Inferior parietal cortex (tissue), 1 donor: ENCODE measurements around the gene DOCK4.

ENCODE experiments used
- DNase-seq: peaks from one replicate; pipeline ENCODE4 v3.0.0-alpha.2; 2016; ENCODE audit errors: extremely low spot score

DOCK4 gene

DNA sequence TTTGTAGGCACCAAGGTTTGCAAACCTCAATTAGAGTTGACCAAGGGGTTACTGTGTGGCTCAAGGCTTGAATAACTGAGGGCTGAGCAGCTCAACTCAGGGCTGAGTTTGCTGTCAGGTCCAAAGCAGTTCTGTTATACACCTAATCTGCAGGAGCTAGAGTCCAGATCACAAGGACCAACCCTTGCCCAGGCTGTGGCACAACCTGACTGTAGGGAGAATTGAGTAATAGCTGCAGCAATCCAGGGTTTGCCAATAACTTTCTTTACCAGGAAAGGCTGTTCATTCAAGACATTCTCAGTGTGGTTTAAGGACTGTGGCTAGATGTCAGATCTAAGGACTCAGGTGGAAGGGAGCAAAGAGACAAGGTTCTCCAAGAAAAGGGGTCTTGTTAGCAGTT is 528.4 kb downstream of the DOCK4 start:
- no peak for DNase-seq

DNA sequence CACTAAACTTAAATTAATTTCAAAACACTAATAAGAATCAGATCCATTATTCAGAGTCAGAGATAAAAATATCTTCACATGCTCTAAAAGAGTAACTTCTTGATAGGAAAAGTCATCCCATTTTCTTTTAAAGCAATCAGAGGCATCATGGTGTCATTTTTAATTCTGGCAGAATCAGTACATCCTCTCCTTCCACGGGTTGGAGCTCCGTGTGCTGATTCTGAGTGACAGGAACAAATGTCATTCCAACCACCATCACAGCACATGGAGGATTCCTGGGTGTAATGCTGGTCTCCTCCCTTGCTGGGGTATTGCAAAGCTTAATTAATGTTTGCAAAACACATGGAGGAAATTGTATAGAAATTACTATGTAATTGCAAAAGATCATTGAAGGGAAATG is 529.4 kb downstream of the DOCK4 start:
- DNase-seq: no peak
